K562 (cell line): ENCODE measurements around the gene SYNGR4. TPM values are rescaled to one million over a fixed set of nuclear protein-coding genes. Genes with fewer than 3 reads are reported as not detected.

Source experiments
- KAT2B ChIP-seq: IDR thresholded peaks from one replicate; pipeline ENCODE4 v1.6.1; 2012; ENCODE audit warnings: low read depth, mild to moderate bottlenecking, control low read depth, inconsistent platforms, low read length, moderate library complexity
- KLF1 ChIP-seq: fragments of 450-650 bp; IDR thresholded peaks from 2 replicates; pipeline ENCODE4 v1.6.1; 2016; ENCODE audit warnings: missing genetic modification characterization, missing compliant biosample characterization
- NFE2 ChIP-seq: IDR thresholded peaks from 2 replicates; pipeline ENCODE4 v1.6.1; 2014; ENCODE audit warnings: antibody characterized with exemption, low read depth
- SAP30 ChIP-seq: fragments of 200-600 bp; sonication (generic); IDR thresholded peaks from 2 replicates; pipeline ENCODE4 v1.6.1; 2012; ENCODE audit warnings: borderline replicate concordance, low read depth, mild to moderate bottlenecking, moderate library complexity, low read length, control low read depth, inconsistent platforms; ENCODE audit not compliant: insufficient read depth, poor library complexity, severe bottlenecking
- SMARCE1 ChIP-seq: fragments of 450-650 bp; IDR thresholded peaks from 2 replicates; pipeline ENCODE4 v1.7.1; 2016; ENCODE audit warnings: mild to moderate bottlenecking
- TSC22D4 ChIP-seq: fragments of 450-650 bp; IDR thresholded peaks from 2 replicates; pipeline ENCODE4 v1.6.1; 2016; ENCODE audit warnings: missing genetic modification characterization, missing biosample characterization, control low read depth
- ZNF41 ChIP-seq: fragments of 250-450 bp; sonication (Bioruptor Pico); conservative IDR thresholded peaks from 2 replicates; pipeline ENCODE4 v1.4.0; 2020; ENCODE audit warnings: mild to moderate bottlenecking
- ZNF780A ChIP-seq: fragments of 250-450 bp; sonication (Bioruptor Pico); IDR thresholded peaks from 2 replicates; pipeline ENCODE4 v1.5.0; 2021; ENCODE audit warnings: mild to moderate bottlenecking
- polyA plus RNA-seq, 8 experiments: library from polyadenylated mRNA; depleted of rRNA in 4 of 8; stranded (reverse) in 5 of 8; unstranded in 3 of 8; fragments of >200 nt; fragmentation: Nextera tagmentation in 2 of 8; fragmentation: Illumina TruSeq in 1 of 8; extraction: Ambion mirVana in 2 of 8; extraction: Trizol in 1 of 8; gene quantifications; 2 replicates each; pipeline versions ENCODE4 v1.2.1 to v1.2.3, GENCODE V29; 2011 to 2014; ENCODE audit warnings: inconsistent platforms in 1 of 8, missing spikeins in 1 of 8
- total RNA-seq, 7 experiments: library from RNA; depleted of rRNA in 6 of 7; stranded (reverse); fragments of >200 nt in 6 of 7; fragmentation: Illumina TruSeq in 2 of 7; extraction: Trizol in 2 of 7; gene quantifications; 2 replicates each; pipeline versions ENCODE4 v1.2.1 to v1.2.3, GENCODE V29; 2011 to 2021; ENCODE audit warnings: low replicate concordance in 1 of 7
- TF ChIP-seq, protein P1 (sequence below), 2 experiments: fragments of 250-450 bp in 1 of 2; fragments of 450-650 bp in 1 of 2; sonication (Bioruptor Pico) in 1 of 2; IDR thresholded peaks; 2 replicates each; pipeline versions ENCODE4 v1.6.1 to v1.8.0; 2016 to 2021; ENCODE audit warnings: mild to moderate bottlenecking in 2 of 2, moderate library complexity in 2 of 2, missing compliant biosample characterization in 1 of 2, missing genetic modification characterization in 1 of 2
- TF ChIP-seq, protein P2 (sequence below): sonication (generic); formaldehyde crosslinking; IDR thresholded peaks from 2 replicates; pipeline ENCODE4 v1.8.1; 2022; ENCODE audit warnings: missing genetic modification reagents
- TF ChIP-seq, protein P3 (sequence below): IDR thresholded peaks from 2 replicates; pipeline ENCODE4 v1.6.1; 2016; ENCODE audit warnings: missing genetic modification characterization, missing compliant biosample characterization
- TF ChIP-seq, protein P4 (sequence below), 2 experiments: IDR thresholded peaks in 1 of 2; conservative IDR thresholded peaks in 1 of 2; 2 replicates each; pipeline ENCODE4 v1.6.1; 2016; ENCODE audit warnings: low read depth in 2 of 2, mild to moderate bottlenecking in 1 of 2, missing compliant biosample characterization in 1 of 2, missing genetic modification characterization in 1 of 2, moderate library complexity in 1 of 2
- TF ChIP-seq, protein P5 (sequence below): sonication (generic); formaldehyde crosslinking; IDR thresholded peaks from 2 replicates; pipeline ENCODE4 v1.5.0; 2020; ENCODE audit warnings: missing genetic modification reagents
- TF ChIP-seq, protein P6 (sequence below): fragments of 250-450 bp; sonication (Bioruptor Pico); IDR thresholded peaks from 2 replicates; pipeline ENCODE4 v1.8.0; 2021; ENCODE audit warnings: mild to moderate bottlenecking, moderate library complexity
- TF ChIP-seq, protein P7 (sequence below): fragments of 450-650 bp; formaldehyde crosslinking; IDR thresholded peaks from 2 replicates; pipeline ENCODE4 v1.4.0; 2022; ENCODE audit warnings: missing genetic modification characterization

Gene SYNGR4
- total and polyA plus RNA-seq, 9 of the 15 experiments (the other 6 are each of a cell fraction or from before 2014, with no cell fraction given) = 0.07 to 0.14 TPM; not detected in 7

DNA sequence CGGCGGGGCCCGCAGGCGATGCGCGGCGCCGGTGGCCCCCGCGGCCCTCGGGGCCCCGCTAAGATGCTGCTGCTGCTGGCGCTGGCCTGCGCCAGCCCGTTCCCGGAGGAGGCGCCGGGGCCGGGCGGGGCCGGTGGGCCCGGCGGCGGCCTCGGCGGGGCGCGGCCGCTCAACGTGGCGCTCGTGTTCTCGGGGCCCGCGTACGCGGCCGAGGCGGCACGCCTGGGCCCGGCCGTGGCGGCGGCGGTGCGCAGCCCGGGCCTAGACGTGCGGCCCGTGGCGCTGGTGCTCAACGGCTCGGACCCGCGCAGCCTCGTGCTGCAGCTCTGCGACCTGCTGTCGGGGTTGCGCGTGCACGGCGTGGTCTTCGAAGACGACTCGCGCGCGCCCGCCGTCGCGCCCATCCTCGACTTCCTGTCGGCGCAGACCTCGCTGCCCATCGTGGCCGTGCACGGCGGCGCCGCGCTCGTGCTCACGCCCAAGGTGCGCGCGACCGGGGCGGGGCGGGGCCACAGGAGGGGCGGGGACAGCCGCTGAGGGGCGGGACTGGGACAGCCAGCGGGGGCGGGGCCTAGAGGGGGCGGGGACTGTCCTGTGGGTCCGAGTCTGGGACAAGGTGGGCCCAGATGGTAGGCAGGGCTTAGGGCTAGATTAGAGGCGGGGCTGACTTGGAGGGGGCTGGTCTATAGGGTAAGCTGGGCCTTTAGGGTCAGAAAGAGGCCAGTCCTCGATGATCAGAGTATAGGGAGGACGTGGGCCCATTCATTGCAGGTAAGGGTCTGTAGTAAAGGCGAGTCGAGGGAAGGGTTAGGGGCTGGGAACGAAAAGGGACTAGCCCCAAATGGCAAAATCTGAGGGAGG is 34.4 kb downstream of the SYNGR4 start (continued):
- no peak for TF ChIP-seq TSC22D4 (tag)
- no peak for TF ChIP-seq NFE2
- TF ChIP-seq, protein P1, sequence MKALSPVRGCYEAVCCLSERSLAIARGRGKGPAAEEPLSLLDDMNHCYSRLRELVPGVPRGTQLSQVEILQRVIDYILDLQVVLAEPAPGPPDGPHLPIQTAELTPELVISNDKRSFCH (CRISPR knock-in tag; IDR thresholded peaks at IDR 0.05) = no peak
- TF ChIP-seq, protein P1 (tag; IDR thresholded peaks at IDR 0.05) = no peak
- TF ChIP-seq, protein P2, sequence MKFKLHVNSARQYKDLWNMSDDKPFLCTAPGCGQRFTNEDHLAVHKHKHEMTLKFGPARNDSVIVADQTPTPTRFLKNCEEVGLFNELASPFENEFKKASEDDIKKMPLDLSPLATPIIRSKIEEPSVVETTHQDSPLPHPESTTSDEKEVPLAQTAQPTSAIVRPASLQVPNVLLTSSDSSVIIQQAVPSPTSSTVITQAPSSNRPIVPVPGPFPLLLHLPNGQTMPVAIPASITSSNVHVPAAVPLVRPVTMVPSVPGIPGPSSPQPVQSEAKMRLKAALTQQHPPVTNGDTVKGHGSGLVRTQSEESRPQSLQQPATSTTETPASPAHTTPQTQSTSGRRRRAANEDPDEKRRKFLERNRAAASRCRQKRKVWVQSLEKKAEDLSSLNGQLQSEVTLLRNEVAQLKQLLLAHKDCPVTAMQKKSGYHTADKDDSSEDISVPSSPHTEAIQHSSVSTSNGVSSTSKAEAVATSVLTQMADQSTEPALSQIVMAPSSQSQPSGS = no peak
- peak; percentile 63; the same call in 1 of the 2 replicates for TF ChIP-seq ZNF41
- TF ChIP-seq, protein P3, sequence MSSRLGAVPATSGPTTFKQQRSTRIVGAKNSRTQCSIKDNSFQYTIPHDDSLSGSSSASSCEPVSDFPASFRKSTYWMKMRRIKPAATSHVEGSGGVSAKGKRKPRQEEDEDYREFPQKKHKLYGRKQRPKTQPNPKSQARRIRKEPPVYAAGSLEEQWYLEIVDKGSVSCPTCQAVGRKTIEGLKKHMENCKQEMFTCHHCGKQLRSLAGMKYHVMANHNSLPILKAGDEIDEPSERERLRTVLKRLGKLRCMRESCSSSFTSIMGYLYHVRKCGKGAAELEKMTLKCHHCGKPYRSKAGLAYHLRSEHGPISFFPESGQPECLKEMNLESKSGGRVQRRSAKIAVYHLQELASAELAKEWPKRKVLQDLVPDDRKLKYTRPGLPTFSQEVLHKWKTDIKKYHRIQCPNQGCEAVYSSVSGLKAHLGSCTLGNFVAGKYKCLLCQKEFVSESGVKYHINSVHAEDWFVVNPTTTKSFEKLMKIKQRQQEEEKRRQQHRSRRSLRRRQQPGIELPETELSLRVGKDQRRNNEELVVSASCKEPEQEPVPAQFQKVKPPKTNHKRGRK (tag) = no peak
- TF ChIP-seq ZNF780A (CRISPR knock-in tag) = no peak
- TF ChIP-seq, protein P4, sequence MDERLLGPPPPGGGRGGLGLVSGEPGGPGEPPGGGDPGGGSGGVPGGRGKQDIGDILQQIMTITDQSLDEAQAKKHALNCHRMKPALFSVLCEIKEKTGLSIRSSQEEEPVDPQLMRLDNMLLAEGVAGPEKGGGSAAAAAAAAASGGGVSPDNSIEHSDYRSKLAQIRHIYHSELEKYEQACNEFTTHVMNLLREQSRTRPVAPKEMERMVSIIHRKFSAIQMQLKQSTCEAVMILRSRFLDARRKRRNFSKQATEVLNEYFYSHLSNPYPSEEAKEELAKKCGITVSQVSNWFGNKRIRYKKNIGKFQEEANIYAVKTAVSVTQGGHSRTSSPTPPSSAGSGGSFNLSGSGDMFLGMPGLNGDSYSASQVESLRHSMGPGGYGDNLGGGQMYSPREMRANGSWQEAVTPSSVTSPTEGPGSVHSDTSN (CRISPR knock-in tag; IDR thresholded peaks at IDR 0.05; ENCODE audit: low read depth) = no peak
- TF ChIP-seq, protein P4 (tag; conservative IDR thresholded peaks at IDR 0.05; ENCODE audit: low read depth) = no peak
- TF ChIP-seq SAP30 = no peak
- no peak for TF ChIP-seq KLF1 (tag)
- TF ChIP-seq SMARCE1 = no peak; the same call in 1 of the 2 replicates
- TF ChIP-seq, protein P5, sequence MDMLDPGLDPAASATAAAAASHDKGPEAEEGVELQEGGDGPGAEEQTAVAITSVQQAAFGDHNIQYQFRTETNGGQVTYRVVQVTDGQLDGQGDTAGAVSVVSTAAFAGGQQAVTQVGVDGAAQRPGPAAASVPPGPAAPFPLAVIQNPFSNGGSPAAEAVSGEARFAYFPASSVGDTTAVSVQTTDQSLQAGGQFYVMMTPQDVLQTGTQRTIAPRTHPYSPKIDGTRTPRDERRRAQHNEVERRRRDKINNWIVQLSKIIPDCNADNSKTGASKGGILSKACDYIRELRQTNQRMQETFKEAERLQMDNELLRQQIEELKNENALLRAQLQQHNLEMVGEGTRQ (CRISPR knock-in tag) = no peak
- TF ChIP-seq, protein P6, sequence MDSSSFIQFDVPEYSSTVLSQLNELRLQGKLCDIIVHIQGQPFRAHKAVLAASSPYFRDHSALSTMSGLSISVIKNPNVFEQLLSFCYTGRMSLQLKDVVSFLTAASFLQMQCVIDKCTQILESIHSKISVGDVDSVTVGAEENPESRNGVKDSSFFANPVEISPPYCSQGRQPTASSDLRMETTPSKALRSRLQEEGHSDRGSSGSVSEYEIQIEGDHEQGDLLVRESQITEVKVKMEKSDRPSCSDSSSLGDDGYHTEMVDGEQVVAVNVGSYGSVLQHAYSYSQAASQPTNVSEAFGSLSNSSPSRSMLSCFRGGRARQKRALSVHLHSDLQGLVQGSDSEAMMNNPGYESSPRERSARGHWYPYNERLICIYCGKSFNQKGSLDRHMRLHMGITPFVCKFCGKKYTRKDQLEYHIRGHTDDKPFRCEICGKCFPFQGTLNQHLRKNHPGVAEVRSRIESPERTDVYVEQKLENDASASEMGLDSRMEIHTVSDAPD (CRISPR knock-in tag) = no peak
- no peak for TF ChIP-seq KAT2B
- TF ChIP-seq, protein P7, sequence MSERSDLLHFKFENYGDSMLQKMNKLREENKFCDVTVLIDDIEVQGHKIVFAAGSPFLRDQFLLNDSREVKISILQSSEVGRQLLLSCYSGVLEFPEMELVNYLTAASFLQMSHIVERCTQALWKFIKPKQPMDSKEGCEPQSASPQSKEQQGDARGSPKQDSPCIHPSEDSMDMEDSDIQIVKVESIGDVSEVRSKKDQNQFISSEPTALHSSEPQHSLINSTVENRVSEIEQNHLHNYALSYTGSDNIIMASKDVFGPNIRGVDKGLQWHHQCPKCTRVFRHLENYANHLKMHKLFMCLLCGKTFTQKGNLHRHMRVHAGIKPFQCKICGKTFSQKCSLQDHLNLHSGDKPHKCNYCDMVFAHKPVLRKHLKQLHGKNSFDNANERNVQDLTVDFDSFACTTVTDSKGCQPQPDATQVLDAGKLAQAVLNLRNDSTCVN (CRISPR knock-in tag) = peak; percentile 85; the same call in 1 of the 2 replicates
